ENCODE data around the gene ABCB6.

DNA sequence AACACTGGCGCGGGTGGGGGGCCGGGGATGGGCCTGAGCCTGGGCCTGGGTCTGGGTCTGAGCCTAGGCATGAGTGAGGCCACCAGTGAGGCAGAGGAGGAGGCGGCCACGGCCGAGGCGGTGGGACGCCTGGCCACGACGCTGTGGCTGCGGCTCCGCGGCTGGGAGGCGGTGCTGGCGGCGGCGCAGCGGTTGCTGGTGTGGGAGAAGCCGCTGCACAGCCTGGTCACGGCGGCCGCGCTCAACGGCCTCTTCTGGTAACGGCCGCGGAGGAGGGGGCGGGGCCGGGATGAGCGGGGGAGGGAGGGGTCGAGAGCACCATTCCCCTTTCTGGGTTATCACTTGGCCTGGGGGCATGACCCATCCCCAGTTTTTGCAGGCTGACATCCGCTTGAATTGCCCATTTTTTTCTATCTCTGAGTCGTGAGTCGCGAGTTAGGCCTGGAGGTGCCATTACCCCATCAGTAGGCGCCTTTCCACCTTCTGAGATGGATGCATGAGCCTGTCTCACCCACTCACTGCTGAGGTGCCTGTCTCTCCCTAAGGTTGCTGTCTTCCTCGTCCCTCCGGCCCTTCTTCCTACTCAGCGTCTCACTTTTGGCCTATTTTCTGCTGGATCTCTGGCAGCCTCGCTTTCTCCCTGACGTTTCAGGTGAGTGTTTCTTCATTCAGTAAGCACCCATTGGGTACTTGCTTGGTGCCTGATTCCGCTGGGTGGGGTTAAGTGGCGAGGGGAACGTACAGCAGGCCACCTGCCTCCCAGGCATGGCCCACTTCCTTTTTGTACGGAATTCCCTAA lies 40.2 kb downstream of the ABCB6 start:
- TF ChIP-seq, protein P1, sequence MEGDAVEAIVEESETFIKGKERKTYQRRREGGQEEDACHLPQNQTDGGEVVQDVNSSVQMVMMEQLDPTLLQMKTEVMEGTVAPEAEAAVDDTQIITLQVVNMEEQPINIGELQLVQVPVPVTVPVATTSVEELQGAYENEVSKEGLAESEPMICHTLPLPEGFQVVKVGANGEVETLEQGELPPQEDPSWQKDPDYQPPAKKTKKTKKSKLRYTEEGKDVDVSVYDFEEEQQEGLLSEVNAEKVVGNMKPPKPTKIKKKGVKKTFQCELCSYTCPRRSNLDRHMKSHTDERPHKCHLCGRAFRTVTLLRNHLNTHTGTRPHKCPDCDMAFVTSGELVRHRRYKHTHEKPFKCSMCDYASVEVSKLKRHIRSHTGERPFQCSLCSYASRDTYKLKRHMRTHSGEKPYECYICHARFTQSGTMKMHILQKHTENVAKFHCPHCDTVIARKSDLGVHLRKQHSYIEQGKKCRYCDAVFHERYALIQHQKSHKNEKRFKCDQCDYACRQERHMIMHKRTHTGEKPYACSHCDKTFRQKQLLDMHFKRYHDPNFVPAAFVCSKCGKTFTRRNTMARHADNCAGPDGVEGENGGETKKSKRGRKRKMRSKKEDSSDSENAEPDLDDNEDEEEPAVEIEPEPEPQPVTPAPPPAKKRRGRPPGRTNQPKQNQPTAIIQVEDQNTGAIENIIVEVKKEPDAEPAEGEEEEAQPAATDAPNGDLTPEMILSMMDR (IDR thresholded peaks at IDR 0.05) = no peak
- no peak for TF ChIP-seq POLR2A (IDR thresholded peaks at IDR 0.05)
